HG02588 (cell line): Measurements from ENCODE around the gene MCTP2.

Source experiments
- ATAC-seq: cut with Tn5 transposase; IDR thresholded peaks from one replicate; pipeline ENCODE4 v1.9.1; 2021; ENCODE audit warnings: mild to moderate bottlenecking, moderate library complexity; ENCODE audit not compliant: unreplicated experiment

The MCTP2 gene

GRCh38 chr15:94259121-94259751 lies 27.9 kb downstream of the MCTP2 start:
- ATAC-seq, result no peak

GRCh38 chr15:94259863-94260262 lies 28.5 kb downstream of the MCTP2 start:
- ATAC-seq, result no peak

- ATAC-seq, result no peak
These were observed 30.8 kb downstream of the MCTP2 start for GRCh38 chr15:94262201-94262600.

- peak; percentile 61 for ATAC-seq
These were observed 32.2 kb downstream of the MCTP2 start for GRCh38 chr15:94263341-94264273.

- ATAC-seq, result no peak
These were observed 33.6 kb downstream of the MCTP2 start for GRCh38 chr15:94265009-94265408.

GRCh38 chr15:94265982-94266381 lies 34.6 kb downstream of the MCTP2 start:
- ATAC-seq, result no peak

GRCh38 chr15:94266789-94267188 lies 35.4 kb downstream of the MCTP2 start:
- ATAC-seq, result no peak

GRCh38 chr15:94269954-94270353 lies 38.6 kb downstream of the MCTP2 start:
- ATAC-seq, result no peak

GRCh38 chr15:94270570-94270969 lies 39.2 kb downstream of the MCTP2 start:
- ATAC-seq, result no peak

- ATAC-seq, result peak; percentile 73
These were observed 41.0 kb downstream of the MCTP2 start for GRCh38 chr15:94272251-94272898.

GRCh38 chr15:94273826-94274225 lies 42.5 kb downstream of the MCTP2 start:
- ATAC-seq, result no peak

GRCh38 chr15:94274745-94275144 lies 43.4 kb downstream of the MCTP2 start:
- no peak for ATAC-seq

GRCh38 chr15:94277485-94277884 lies 46.1 kb downstream of the MCTP2 start:
- ATAC-seq, result peak; percentile 54

- ATAC-seq, result no peak
These were observed 48.4 kb downstream of the MCTP2 start for GRCh38 chr15:94279736-94280135.

- ATAC-seq, result no peak
These were observed 48.9 kb downstream of the MCTP2 start for GRCh38 chr15:94280301-94280700.

- ATAC-seq, result no peak
These were observed 51.2 kb downstream of the MCTP2 start for GRCh38 chr15:94282269-94283250.

- no peak for ATAC-seq
These were observed 55.2 kb downstream of the MCTP2 start for GRCh38 chr15:94286583-94286982.

- peak; percentile 99 for ATAC-seq
These were observed 56.5 kb downstream of the MCTP2 start for GRCh38 chr15:94287794-94288246.

GRCh38 chr15:94290730-94291129 lies 59.4 kb downstream of the MCTP2 start:
- no peak for ATAC-seq
